ENCODE data around the gene FAM227B.

GRCh38 chr15:49436751-49437150, 183.9 kb downstream of the FAM227B start:
- TF ChIP-seq CTCF (conservative IDR thresholded peaks at IDR 0.05 in 1 of 2, IDR thresholded peaks at IDR 0.05 in 1 of 2; ENCODE audit: extremely low read depth in 1 of 2, insufficient read depth in 1 of 2, low read depth in 1 of 2, low read length in 2 of 2) (no peak), EZH2 (IDR thresholded peaks at IDR 0.05; ENCODE audit: borderline replicate concordance, low read length) (no peak)

All from mammary epithelial cell (primary cell).